Daoy (cell line): ENCODE measurements around the gene RAB5IF. TPM values are rescaled to one million over a fixed set of nuclear protein-coding genes. Genes with fewer than 3 reads are reported as not detected.
A peak's percentile ranks its signal among the peaks of the same experiment; 100 is the strongest.
"Not testable (repeated sequence)": the region's sequence is repeated elsewhere in the genome, so short reads cannot be mapped to it uniquely, and the experiment has no call there.

Experiments used
- DNase-seq: peaks from one replicate; pipeline ENCODE4 v3.0.0-alpha.2; 2015; ENCODE audit warnings: low read depth
- total RNA-seq: library from RNA; depleted of rRNA; stranded (reverse); fragments of >200 nt; shearing (Covaris generic); gene quantifications from 2 replicates; pipeline ENCODE4 v1.2.3, GENCODE V29; 2014; rRNA removed

The RAB5IF gene, protein sequence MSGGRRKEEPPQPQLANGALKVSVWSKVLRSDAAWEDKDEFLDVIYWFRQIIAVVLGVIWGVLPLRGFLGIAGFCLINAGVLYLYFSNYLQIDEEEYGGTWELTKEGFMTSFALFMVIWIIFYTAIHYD
- total RNA-seq: 179 and 184 TPM in 2 replicates

DNA sequence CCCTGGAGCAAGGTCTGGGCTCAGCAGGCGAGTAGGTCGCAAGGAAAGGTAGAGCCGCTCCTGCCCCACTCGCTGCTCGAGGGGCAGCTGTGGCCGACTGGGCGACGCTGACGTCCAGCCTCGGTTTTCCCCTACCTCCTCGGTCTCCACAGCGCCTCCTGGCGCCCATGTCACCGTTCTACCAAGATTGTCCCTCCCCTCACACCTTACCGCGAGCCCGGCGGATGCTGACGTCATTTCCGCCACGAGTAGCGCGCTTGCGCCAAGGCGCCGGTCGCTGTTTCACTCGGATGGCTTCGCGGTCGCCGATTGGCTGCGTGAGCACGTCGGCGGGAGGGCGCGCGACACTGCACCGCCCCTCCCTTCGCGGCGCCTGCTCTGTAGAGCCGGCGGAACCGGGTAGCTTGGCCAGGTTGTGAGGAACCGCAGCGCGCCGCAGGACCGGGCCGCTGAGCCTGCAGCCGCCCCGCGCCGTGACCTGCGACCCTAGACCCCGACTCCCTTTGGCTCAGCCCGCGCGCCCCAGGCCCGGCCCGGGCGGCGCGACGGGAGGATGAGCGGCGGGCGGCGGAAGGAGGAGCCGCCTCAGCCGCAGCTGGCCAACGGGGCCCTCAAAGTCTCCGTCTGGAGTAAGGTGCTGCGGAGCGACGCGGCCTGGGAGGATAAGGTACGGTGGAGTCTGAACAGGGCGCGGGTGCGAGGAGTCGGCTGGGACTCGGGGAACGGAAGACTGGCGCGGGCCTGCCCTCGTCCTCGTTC, at the start of gene RAB5IF:
RAB5IF (plus strand) TSS at position 381 of the 759 bp plus-strand sequence; CDS start at position 554, 173 bp downstream.
- peak; percentile 99 for DNase-seq

DNA sequence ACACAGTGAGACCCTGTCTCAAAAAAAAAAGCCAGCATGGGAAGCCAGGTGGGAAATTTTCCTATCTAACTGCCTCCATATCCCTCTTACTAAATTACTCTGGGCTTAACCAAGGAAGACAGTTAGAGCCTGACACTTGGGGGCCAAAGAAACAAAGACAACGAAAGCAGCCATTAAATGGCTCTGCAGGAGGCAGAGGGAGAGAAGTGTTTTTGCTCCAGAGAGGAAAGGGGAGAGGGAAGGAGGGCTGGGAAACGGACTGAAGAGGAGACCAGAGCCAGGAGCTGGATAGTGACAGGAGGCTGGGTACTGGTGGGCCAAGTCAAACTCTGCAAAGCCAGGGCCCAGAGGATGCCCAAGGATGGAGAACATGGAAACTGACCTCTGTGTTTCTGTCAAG, 42.9 kb upstream of the RAB5IF start:
- DNase-seq: no peak

DNA sequence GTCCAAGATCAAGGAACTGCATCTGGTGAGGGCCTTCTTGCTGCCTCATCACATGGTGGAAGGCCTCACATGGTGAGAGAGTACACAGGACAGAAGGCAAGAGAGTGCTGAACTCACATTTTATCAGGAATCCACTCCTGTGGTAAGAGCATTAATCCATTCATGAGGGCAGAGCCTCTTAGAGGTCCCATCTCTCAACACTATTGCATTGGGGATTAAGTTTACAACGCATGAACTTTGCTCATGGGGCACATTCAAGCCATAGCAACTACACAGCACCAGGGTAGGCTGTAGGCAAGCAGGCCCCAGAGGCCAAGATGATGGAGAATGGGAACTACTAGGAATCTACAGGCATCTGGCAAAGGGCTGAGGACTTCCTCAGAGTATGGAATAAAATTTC, 42.2 kb upstream of the RAB5IF start:
- no peak for DNase-seq

DNA sequence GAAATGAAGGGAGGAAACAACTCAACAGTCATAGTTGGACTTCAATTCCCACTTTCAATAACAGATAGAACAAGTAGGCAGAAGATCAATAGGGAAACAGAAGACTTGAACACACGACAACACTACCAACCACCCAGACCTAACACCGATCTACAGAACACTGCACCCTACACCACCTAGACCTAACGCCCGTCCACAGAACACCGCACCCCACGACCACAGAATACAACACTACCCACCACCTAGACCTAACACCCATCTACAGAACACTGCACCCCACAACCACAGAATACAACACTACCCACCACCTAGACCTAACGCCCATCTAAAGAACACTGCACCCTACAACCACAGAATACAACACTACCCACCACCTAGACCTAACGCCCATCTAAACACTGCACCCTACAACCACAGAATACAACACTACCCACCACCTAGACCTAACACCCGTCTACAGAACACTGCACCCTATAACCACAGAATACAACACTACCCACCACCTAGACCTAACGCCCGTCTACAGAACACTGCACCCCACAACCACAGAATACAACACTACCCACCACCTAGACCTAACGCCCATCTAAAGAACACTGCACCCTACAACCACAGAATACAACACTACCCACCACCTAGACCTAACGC, 41.4 kb upstream of the RAB5IF start:
- not testable (repeated sequence) for DNase-seq

DNA sequence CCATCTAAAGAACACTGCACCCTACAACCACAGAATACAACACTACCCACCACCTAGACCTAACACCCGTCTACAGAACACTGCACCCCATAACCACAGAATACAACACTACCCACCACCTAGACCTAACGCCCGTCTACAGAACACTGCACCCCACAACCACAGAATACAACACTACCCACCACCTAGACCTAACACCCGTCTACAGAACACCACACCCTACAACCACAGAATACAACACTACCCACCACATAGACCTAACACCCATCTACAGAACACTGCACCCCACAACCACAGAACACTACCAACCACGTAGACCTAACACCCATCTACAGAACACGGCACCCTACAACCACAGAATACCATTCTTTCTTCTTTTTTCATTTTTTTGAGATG, 40.9 kb upstream of the RAB5IF start:
- DNase-seq: not testable (repeated sequence)

DNA sequence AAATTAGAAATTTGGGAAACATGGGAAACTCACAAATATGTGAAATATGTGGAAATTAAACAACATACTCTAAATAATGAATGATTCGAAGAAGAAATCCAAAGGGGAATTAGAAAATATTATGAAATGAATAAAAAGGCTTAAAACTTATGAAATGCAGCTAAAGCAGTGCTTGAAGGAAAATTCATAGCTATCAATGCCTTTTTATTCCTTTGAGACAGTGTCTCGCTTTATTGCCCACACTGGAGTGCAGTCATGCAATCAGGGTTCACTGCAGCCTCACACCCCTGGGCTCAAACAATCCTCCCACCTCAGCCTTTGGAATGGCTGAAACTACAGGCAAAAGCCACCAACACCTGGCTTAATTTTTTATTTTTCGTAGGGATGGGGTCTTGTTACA, 40.1 kb upstream of the RAB5IF start:
- DNase-seq: no peak

DNA sequence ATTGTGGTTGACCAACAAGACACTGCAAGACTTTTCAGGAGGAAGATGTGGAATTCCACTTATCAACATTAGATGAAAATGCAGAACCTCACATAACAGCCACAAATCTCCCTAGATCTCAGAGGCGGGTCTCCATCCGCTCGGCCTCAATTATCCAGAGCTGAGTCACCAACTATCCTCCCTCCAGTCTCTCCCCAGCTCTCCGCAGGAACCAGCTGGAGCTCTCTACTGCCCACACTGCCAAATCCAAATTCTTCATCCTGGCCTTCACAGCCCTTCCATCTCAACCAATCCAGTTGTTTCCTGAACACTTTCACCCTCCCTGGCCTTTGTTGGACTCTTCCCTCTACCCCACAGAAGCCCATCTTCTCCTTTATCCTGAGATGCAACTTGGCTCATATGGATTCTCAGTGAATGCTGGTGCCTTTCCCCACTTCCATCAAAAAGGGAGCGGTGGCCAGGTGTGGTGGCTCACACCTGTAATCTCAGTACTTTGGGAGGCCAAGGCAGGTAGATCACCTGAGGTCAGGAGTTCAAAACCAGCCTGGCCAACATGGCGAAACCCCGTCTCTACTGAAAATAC, 35.6 kb upstream of the RAB5IF start:
- peak; percentile 76 for DNase-seq

DNA sequence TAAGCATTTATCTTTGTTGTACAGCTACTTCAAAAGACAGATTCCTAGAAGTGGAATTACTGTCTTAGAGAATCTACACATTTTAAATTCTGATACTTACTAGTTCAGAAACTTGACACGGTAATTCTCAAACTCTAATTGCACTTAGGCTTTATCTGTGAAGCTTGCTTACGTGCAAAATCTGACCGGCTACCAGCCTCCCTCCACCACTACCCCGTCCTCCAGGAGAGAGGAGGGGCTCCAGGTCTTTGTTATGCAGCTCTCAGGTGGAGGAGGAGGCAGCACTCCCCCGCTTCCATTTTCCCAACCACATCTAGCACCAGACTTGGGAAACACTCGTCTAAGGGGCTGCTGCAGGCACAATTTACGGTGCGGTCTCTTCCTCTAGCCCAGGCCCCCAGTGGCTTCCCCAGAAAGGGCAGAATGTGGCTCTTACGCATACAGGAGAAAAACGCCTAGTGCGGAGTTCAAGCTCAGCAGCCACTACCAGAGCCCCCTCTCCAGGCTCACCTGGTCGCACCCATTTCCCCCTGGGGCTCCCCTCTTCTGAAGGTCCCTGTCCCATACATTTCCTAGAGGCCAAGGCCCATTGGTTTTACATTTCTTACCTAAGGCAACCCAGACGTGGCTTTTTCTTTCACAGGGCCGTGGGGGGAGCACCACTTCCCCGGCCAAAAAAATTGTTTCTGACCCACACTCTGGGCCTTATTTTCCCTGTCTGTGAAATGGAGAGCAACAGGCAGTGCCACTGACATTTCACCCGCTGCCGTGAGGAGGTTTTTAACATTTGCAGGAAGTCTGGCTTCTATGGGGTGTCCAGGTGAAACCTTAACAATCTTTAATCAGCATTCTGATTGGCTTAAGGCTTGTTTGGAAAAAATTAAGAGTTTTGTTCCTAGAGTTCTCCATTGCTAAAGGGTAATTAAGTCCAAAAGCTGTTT, 33.7 kb upstream of the RAB5IF start:
- DNase-seq: no peak

DNA sequence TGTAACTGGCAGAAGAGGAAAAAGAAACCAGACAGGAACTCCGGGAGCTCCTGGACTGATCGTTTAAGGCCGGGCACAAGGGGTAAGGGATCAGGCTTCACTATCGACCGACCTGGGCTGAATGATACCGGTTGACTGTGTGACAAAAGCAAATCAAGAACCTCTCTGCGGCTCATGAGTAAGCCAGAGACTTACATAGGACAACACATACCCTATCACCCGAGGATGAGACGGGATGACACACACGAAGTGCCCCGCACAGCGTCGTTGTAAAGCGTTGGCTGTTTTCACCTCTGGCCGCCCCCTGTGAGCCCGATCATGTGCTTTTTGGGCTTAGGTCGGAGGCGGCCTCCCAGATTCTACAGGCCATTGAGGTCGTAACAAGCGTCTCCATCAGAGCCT, 32.9 kb upstream of the RAB5IF start:
- no peak for DNase-seq

DNA sequence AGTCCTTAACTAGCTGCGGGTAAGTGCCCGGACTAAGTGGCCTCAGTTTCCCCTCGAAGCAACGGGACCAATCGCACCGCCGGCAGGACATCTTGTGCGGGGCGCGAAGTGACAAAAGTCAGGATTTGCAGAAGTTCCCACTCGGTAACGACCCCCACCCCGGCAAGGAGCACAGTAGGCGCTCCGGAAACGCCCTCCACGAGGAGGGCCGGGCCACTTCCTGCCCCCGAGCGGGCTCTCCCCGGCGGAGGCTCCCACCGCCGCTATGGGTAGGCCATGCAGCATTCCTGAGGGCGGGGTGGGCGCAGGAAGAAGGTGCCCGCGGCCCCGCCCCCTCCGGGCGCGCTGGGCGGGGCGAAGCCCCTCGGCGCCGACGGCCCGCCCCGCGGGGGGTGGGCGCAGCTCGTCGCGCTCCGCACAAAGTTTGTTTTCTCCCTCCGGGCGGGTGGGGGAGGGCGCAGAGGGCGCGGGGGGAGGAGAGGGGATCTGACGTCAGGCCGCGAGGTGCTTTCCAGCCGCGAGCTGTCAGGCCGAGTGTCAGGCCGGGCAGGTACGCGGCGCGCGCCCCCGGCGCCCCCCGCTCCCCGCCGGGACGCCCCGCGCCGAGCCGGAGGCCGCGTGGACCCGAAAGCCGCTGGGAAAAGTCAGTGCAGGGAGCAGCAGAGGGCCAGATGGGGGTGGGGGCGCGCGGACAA, 32.3 kb upstream of the RAB5IF start, which contains the start of gene TGIF2:
TGIF2 (plus strand) TSS at position 495 of the 695 bp plus-strand sequence. CDS start 5,178 bp downstream, outside the sequence.
- peak; percentile 92 for DNase-seq

DNA sequence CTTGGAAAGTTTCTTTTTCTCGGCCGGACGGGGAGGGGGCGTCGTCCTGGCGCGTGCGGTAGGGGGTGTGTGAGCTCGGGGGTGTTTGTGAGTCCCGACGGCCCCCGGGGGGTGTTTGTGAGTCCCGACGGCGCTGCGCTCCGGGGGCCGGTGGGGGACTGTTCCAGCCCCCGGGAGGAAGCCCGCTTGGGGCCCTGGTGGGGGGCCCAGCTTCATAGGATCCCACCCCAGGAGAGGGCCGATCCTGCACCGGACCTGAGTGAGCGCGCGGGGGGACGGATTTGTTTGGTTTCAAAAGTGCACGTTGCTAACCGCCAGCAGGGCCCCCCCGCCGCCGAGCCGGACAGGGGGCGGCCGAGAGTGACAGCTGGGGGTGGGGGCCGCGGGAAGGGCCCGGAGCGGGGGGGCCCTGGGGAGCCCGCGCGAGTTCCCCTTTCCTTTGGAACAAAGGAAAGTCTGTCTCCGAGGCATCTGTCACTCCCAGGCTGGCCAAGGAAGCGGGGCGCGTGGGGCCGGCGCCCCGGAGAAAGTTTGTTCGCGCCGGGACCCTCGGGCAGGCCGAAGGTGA, 31.7 kb upstream of the RAB5IF start:
- DNase-seq: peak; percentile 23

DNA sequence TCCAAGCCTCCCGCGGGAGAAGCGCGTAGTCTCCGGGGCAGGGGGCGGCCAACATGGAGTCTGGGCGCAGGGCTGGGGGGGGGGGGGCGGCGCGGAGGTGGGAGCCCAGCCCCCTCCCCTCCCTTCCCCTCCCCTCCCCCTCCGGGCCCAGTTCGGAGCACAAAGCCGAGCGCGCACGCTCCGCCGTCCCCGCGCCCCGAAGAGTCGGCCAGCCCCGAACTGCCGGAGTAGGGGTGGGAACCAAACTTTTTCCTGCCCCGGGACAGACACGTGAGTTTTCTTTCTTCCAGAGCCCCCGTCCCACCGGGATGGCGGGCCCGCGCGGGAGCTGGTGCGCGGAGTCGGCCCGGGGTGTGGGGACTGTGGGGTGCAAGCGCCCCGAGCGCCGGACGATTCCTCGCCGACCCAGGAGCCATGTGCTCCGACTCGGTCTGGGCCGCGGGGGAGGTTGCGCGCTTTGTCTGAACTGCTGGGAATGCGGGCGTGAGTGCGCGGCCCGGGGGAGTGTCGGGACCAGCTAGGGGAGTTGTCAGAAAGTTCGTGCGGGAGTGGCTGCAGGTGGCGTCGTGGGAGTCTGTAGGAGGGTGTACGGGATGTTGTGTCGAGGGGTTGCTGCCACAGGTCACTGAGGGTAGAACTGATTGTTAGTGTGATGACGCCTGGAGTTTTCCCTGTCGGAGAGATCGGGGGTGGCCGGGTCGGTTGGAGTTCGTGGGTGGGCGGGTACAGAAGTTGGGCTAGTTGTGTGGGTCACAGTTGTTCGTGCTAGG, 31.0 kb upstream of the RAB5IF start:
- peak; percentile 74 for DNase-seq

DNA sequence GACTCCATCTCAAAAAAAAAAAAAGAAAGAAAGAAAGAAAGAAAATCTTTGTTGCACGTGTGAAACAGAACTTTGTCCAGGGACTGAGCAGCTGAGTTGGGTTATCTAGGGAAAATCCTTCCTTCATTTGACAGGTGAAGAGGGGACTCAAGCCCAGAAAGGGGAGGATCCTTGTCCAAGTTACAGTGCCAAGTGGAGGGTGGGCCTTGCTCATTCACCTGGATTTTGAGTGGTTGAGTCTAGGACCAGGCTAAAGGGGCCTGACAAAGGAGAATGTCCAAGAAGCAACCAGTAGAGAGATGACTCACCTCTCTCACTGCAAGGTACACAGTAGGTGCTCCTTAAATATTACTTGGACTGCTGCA, 29.5 kb upstream of the RAB5IF start:
- no peak for DNase-seq

DNA sequence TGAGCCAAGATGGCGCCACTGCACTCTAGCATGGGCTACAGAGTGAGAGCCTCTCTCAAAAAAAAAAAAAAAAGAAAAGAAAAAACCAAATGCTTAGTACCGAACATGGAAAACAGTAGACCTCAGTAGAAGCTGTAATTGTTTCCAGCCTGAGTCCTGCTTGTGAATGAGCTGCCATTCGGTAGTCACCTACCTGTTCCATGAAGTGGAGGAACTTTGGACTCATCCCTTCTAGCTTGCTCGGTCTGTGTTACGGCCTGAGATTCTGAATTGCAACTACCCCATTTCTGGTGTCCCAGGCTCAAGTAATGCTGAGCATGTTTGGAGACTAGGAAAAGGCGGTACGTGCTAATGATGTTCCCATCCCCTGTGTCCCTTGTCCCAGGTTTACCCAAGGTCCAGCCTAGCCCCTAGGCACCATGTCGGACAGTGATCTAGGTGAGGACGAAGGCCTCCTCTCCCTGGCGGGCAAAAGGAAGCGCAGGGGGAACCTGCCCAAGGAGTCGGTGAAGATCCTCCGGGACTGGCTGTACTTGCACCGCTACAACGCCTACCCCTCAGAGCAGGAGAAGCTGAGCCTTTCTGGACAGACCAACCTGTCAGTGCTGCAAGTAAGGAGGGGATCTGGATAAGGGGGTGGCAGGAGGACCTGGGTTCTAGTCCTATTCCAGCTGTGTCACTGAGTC, 27.1 kb upstream of the RAB5IF start:
- DNase-seq: no peak

DNA sequence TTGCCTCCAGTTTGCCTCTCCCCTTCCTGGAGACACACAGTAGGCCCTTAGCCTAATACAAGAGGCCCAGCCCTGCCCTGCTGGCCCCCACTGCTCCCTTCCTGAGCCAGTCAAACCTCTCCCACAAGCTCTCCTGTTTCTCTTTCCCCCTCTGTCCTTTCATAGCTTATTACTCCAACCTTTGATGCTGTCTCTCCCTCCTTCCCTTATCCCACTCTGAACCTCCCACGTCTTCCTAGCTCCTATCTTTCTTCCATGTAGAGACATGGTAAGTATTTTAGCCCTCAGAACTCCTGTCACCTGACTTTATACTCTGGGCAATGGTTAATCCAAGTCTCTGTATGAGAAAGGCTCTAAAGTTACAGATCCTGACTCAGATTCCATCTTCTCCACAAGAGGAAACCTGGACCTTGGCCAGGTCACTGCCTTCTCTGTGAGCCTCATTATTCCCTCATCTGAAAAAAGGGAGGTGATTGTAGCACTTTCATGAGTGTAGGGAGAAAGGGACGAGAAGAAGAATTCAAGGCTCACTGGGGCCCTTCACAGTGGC, 25.5 kb upstream of the RAB5IF start:
- DNase-seq: no peak

DNA sequence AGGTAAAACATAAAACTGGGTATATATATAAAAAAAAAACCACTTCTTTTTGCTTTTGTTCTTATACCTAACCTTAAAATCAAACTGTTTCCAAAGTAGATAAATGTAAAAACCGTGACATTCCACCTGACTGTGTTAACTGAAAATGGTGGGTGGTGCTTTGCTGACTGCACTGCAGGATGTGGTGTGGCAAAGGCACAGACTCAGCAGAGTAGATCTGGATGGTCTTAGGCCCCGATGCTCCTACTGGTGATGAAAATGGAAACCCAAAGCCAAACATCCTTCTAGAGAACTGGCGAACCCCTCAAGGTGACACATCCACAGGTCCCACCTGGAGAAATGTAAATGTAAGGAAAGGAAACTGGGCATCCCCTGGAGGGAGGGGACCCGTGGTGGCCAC, 23.3 kb upstream of the RAB5IF start:
- DNase-seq: no peak

DNA sequence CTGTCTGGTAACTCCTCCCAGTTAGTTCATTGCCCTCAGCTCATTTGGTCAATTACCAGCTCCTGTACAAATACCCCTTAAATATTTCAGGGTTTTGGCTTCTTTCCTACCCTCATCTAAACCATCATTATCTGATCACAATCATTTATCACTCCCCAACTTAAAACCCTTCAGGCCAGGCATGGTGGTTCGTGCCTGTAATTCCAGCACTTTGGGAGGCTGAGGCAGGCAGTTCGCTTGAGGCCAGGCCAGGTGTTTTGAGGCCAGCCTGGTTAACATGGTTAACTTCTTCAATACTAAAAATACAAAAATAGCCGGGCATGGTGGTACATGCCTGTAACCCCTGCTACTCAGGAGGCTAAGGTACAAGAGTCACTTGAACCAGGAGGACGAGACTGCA, 22.8 kb upstream of the RAB5IF start:
- no peak for DNase-seq

DNA sequence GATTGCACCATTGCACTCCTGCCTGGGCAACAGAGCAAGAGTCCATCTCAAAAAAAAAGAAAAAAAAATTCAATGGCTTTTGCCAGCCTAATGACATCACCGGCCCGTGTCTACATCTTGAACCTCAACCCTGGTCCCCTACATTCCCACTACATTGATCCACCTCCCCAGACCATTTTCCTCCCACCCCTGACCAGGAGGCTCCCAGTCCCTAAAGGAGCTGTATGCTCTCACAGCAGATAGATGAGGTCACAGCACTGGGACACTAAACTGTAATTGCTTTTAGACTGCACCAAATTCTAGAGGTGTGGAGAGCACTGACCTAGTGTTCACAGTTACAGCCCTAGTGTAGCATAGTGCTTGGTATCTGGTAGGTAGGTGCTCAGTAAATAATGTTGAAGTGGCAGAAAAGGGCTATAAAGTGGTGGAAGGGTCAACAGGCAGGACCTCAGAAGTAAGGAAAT, 21.5 kb upstream of the RAB5IF start:
- DNase-seq: no peak
